H1 (cell line): ENCODE data around the gene FMO4. TPM values are rescaled to one million over a fixed set of nuclear protein-coding genes. Genes with fewer than 3 reads are reported as not detected.

ENCODE experiments used
- RFX5 ChIP-seq: IDR thresholded peaks from 2 replicates; pipeline ENCODE4 v1.6.1; 2011; ENCODE audit warnings: low read depth, low read length, improper control_type of control experiment, borderline replicate concordance
- SIRT6 ChIP-seq: IDR thresholded peaks from one replicate; pipeline ENCODE4 v1.7.1; 2012; ENCODE audit warnings: low read length, inconsistent platforms
- polyA plus RNA-seq, 7 experiments: library from polyadenylated mRNA; depleted of rRNA in 3 of 7; stranded (reverse) in 5 of 7; unstranded in 2 of 7; fragments of >200 nt in 5 of 7; fragments of 200-250 nt in 2 of 7; gene quantifications; 1 replicate in 5 of 7; 2 replicates in 1 of 7; 4 replicates in 1 of 7; pipeline versions ENCODE4 v1.2.1 to v1.2.3, GENCODE V29; 2011 to 2013; ENCODE audit warnings: missing spikeins in 2 of 7, mixed read lengths in 2 of 7
- total RNA-seq: library from RNA; stranded (reverse); fragmentation: NEBNext Ultra II Directional; extraction: Animal tissue kit (Norgen Biotek cat#: 25700); gene quantifications from 2 replicates; pipeline ENCODE4 v1.2.1, GENCODE V29; 2021
- TF ChIP-seq, protein P1 (sequence below): fragments of 300-600 bp; sonication (generic); IDR thresholded peaks from 2 replicates; pipeline ENCODE4 v1.7.1; 2012; ENCODE audit warnings: low read length, moderate library complexity, mild to moderate bottlenecking, inconsistent platforms; ENCODE audit not compliant: insufficient replicate concordance

FMO4 gene
- total and polyA plus RNA-seq, 2 of the 8 experiments (the other 6 are each of a cell fraction or from before 2014, with no cell fraction given) = 1.5 to 2.3 TPM

DNA sequence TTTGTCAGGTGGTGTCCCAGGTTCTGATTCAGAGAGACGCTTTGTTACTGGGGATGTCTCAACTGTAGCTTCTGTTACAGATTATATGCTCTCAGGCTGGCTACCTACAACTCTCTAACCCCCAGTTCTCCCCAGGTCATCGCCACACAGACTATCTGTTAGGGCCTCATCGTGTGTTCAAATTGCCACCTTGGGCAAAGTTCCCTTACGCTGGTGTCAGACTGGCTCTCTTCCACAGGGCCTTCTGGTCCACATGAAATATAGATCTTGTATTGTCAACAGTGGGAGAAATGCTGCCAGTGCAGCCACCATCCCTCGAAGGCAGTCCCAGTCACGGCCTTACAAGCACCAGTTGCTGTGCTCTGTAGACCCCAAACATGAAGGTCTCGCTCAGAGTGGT is 15.3 kb downstream of the FMO4 start (continued):
- TF ChIP-seq, protein P1, sequence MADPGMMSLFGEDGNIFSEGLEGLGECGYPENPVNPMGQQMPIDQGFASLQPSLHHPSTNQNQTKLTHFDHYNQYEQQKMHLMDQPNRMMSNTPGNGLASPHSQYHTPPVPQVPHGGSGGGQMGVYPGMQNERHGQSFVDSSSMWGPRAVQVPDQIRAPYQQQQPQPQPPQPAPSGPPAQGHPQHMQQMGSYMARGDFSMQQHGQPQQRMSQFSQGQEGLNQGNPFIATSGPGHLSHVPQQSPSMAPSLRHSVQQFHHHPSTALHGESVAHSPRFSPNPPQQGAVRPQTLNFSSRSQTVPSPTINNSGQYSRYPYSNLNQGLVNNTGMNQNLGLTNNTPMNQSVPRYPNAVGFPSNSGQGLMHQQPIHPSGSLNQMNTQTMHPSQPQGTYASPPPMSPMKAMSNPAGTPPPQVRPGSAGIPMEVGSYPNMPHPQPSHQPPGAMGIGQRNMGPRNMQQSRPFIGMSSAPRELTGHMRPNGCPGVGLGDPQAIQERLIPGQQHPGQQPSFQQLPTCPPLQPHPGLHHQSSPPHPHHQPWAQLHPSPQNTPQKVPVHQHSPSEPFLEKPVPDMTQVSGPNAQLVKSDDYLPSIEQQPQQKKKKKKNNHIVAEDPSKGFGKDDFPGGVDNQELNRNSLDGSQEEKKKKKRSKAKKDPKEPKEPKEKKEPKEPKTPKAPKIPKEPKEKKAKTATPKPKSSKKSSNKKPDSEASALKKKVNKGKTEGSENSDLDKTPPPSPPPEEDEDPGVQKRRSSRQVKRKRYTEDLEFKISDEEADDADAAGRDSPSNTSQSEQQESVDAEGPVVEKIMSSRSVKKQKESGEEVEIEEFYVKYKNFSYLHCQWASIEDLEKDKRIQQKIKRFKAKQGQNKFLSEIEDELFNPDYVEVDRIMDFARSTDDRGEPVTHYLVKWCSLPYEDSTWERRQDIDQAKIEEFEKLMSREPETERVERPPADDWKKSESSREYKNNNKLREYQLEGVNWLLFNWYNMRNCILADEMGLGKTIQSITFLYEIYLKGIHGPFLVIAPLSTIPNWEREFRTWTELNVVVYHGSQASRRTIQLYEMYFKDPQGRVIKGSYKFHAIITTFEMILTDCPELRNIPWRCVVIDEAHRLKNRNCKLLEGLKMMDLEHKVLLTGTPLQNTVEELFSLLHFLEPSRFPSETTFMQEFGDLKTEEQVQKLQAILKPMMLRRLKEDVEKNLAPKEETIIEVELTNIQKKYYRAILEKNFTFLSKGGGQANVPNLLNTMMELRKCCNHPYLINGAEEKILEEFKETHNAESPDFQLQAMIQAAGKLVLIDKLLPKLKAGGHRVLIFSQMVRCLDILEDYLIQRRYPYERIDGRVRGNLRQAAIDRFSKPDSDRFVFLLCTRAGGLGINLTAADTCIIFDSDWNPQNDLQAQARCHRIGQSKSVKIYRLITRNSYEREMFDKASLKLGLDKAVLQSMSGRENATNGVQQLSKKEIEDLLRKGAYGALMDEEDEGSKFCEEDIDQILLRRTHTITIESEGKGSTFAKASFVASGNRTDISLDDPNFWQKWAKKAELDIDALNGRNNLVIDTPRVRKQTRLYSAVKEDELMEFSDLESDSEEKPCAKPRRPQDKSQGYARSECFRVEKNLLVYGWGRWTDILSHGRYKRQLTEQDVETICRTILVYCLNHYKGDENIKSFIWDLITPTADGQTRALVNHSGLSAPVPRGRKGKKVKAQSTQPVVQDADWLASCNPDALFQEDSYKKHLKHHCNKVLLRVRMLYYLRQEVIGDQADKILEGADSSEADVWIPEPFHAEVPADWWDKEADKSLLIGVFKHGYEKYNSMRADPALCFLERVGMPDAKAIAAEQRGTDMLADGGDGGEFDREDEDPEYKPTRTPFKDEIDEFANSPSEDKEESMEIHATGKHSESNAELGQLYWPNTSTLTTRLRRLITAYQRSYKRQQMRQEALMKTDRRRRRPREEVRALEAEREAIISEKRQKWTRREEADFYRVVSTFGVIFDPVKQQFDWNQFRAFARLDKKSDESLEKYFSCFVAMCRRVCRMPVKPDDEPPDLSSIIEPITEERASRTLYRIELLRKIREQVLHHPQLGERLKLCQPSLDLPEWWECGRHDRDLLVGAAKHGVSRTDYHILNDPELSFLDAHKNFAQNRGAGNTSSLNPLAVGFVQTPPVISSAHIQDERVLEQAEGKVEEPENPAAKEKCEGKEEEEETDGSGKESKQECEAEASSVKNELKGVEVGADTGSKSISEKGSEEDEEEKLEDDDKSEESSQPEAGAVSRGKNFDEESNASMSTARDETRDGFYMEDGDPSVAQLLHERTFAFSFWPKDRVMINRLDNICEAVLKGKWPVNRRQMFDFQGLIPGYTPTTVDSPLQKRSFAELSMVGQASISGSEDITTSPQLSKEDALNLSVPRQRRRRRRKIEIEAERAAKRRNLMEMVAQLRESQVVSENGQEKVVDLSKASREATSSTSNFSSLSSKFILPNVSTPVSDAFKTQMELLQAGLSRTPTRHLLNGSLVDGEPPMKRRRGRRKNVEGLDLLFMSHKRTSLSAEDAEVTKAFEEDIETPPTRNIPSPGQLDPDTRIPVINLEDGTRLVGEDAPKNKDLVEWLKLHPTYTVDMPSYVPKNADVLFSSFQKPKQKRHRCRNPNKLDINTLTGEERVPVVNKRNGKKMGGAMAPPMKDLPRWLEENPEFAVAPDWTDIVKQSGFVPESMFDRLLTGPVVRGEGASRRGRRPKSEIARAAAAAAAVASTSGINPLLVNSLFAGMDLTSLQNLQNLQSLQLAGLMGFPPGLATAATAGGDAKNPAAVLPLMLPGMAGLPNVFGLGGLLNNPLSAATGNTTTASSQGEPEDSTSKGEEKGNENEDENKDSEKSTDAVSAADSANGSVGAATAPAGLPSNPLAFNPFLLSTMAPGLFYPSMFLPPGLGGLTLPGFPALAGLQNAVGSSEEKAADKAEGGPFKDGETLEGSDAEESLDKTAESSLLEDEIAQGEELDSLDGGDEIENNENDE = no peak
- TF ChIP-seq SIRT6 = no peak
- TF ChIP-seq RFX5 = no peak
- TF ChIP-seq, all 59 proteins: peak for 0
